GDM1 (cell line): Measurements from ENCODE around the gene NUDCD2.
"Not testable (repeated sequence)": the region's sequence is repeated elsewhere in the genome, so short reads cannot be mapped to it uniquely, and the experiment has no call there.

Experiments used
- DNase-seq: peaks from one replicate; lab custom pipeline; 2025; lab: John Stamatoyannopoulos, UW

The NUDCD2 gene

GRCh38 chr5:163426128-163426527 is 33.8 kb downstream of the NUDCD2 start:
- peak; percentile 51 for DNase-seq

GRCh38 chr5:163424836-163425235 is 35.1 kb downstream of the NUDCD2 start:
- no peak for DNase-seq

- not testable (repeated sequence) for DNase-seq
Measured at GRCh38 chr5:163415673-163416072, 44.2 kb downstream of the NUDCD2 start.

- no peak for DNase-seq
Measured at GRCh38 chr5:163410505-163410904, 49.4 kb downstream of the NUDCD2 start.

- no peak for DNase-seq
Measured at GRCh38 chr5:163409384-163409783, 50.5 kb downstream of the NUDCD2 start.

- peak; percentile 19 for DNase-seq
Measured at GRCh38 chr5:163408311-163408923, 51.5 kb downstream of the NUDCD2 start.

- DNase-seq, result no peak
Measured at GRCh38 chr5:163407034-163407655, 52.8 kb downstream of the NUDCD2 start.

GRCh38 chr5:163404364-163405173 is 55.3 kb downstream of the NUDCD2 start:
- no peak for DNase-seq

GRCh38 chr5:163402007-163402406 is 57.9 kb downstream of the NUDCD2 start:
- DNase-seq, result no peak

GRCh38 chr5:163401271-163401670 is 58.6 kb downstream of the NUDCD2 start:
- DNase-seq, result peak; percentile 6

GRCh38 chr5:163399923-163400322 is 60.0 kb downstream of the NUDCD2 start:
- no peak for DNase-seq

GRCh38 chr5:163397354-163397753 is 62.5 kb downstream of the NUDCD2 start:
- no peak for DNase-seq

- DNase-seq, result peak; percentile 1
Measured at GRCh38 chr5:163396818-163397340, 63.0 kb downstream of the NUDCD2 start.
